PC-9 (cell line): Measurements from ENCODE around the gene CCL3.

ENCODE experiments used
- CTCF ChIP-seq: fragments of 200-600 bp; sonication (generic); conservative IDR thresholded peaks from 2 replicates; pipeline ENCODE4 v1.6.1; 2017; ENCODE audit warnings: mixed run types, antibody characterized with exemption, mild to moderate bottlenecking, moderate library complexity
- EZH2 ChIP-seq: fragments of 200-600 bp; sonication (generic); IDR thresholded peaks from 2 replicates; pipeline ENCODE4 v1.8.0; 2017; ENCODE audit warnings: antibody characterized with exemption, low read depth

GRCh38 chr17:36068524-36068923 lies 21.4 kb downstream of the CCL3 start:
- TF ChIP-seq CTCF (no peak), EZH2 (no peak)
